Measurements from ENCODE around the gene AMACR.
A peak's percentile ranks its signal among the peaks of the same experiment; 100 is the strongest.

AMACR gene

GRCh38 chr5:33995865-33996264, 12.0 kb downstream of the AMACR start:
- H3K18ac ChIP-seq (ENCODE audit: low read length) = no peak overlapping the region
- H3K27me3 ChIP-seq (ENCODE audit: insufficient read depth, low read length, poor library complexity) = no peaks in the 10 kb centered on the region
- H2BK15ac ChIP-seq (replicated peaks; ENCODE audit: low read depth) = no peak overlapping the region
- H3K79me1 ChIP-seq (ENCODE audit: low read length) = no peaks in the 10 kb centered on the region
- H2BK5ac ChIP-seq (ENCODE audit: low read length) = no peak overlapping the region
- no peak overlapping the region for H4K5ac ChIP-seq (ENCODE audit: low read length)
- H4K8ac ChIP-seq (ENCODE audit: low read depth, low read length) = no peak overlapping the region
- DNase-seq = no peak
- no peak overlapping the region for H2BK120ac ChIP-seq (ENCODE audit: low read depth, low read length)
- WGBS (ENCODE audit: extremely low coverage, insufficient coverage, low lambda C conversion rate) = no CpG with 5 or more reads among the region's 2 CpGs
- H2AK5ac ChIP-seq (ENCODE audit: low read length) = no peak overlapping the region
- H3K4me2 ChIP-seq (ENCODE audit: low read length) = no peak overlapping the region
- H3K4ac ChIP-seq (ENCODE audit: low read depth, low read length) = no peak overlapping the region
- H3K4me3 ChIP-seq (ENCODE audit: low read length) = no peak overlapping the region
- no peaks in the 10 kb centered on the region for H3K79me2 ChIP-seq (ENCODE audit: control insufficient read depth, insufficient read depth, low read length)
- H3K56ac ChIP-seq (ENCODE audit: low read length) = no peak overlapping the region
- H3K27ac ChIP-seq (ENCODE audit: low read depth, low read length) = no peak overlapping the region
- H3K9ac ChIP-seq (ENCODE audit: low read length) = no peak overlapping the region
- no peaks in the 10 kb centered on the region for H3K36me3 ChIP-seq (ENCODE audit: control insufficient read depth, insufficient read depth, low read length)
- H3K23ac ChIP-seq (ENCODE audit: low read length) = no peak overlapping the region
- H3K4me1 ChIP-seq (ENCODE audit: control insufficient read depth, low read depth, low read length) = no peaks in the 10 kb centered on the region

GRCh38 chr5:33994845-33995244, 13.0 kb downstream of the AMACR start:
- Histone ChIP-seq H3K4me2 (ENCODE audit: low read length) (no peak overlapping the region), H3K79me2 (ENCODE audit: control insufficient read depth, insufficient read depth, low read length) (no peaks in the 10 kb centered on the region), H3K4me1 (ENCODE audit: control insufficient read depth, low read depth, low read length) (no peaks in the 10 kb centered on the region), H2AK5ac (ENCODE audit: low read length) (no peak overlapping the region), H4K8ac (ENCODE audit: low read depth, low read length) (no peak overlapping the region), H3K36me3 (ENCODE audit: control insufficient read depth, insufficient read depth, low read length) (no peaks in the 10 kb centered on the region), H3K79me1 (ENCODE audit: low read length) (no peaks in the 10 kb centered on the region), H3K4me3 (ENCODE audit: low read length) (no peak overlapping the region), H2BK15ac (replicated peaks; ENCODE audit: low read depth) (no peak overlapping the region), H3K27ac (ENCODE audit: low read depth, low read length) (no peak overlapping the region), H3K4ac (ENCODE audit: low read depth, low read length) (no peak overlapping the region), H3K9ac (ENCODE audit: low read length) (no peak overlapping the region), H4K5ac (ENCODE audit: low read length) (no peak overlapping the region), H3K27me3 (ENCODE audit: insufficient read depth, low read length, poor library complexity) (no peaks in the 10 kb centered on the region), H3K18ac (ENCODE audit: low read length) (no peak overlapping the region), H2BK5ac (ENCODE audit: low read length) (no peak overlapping the region), H2BK120ac (ENCODE audit: low read depth, low read length) (no peak overlapping the region), H3K56ac (ENCODE audit: low read length) (no peak overlapping the region), H3K23ac (ENCODE audit: low read length) (no peak overlapping the region)
- peak; percentile 25 for DNase-seq
- no CpG with 5 or more reads among the region's 1 CpG for WGBS (ENCODE audit: extremely low coverage, insufficient coverage, low lambda C conversion rate)

DNA sequence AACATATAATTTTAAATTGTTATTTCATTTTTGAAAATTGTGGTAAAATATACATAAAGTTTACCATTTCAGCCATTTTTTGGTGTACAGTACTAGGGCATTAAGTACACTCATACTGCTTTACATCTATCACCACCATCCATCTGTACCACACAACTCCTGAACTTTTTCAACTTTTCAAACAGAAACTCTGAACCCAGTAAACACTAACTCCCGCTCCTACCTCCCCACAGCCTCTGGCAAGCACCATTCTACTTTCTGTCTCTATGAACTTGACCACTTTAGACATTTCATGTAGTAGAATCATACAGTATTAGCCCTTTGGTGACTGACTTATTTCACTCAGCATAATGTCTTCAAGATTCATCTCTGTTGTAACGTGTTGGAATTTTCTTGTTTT, 15.0 kb downstream of the AMACR start:
- Histone ChIP-seq H2BK5ac (ENCODE audit: low read length) (no peak overlapping the region), H4K5ac (ENCODE audit: low read length) (no peak overlapping the region), H3K18ac (ENCODE audit: low read length) (no peak overlapping the region), H3K36me3 (ENCODE audit: control insufficient read depth, insufficient read depth, low read length) (peaks cover 2% of the 10 kb centered on the region), H2AK5ac (ENCODE audit: low read length) (no peak overlapping the region), H2BK120ac (ENCODE audit: low read depth, low read length) (no peak overlapping the region), H3K23ac (ENCODE audit: low read length) (no peak overlapping the region), H2BK15ac (replicated peaks; ENCODE audit: low read depth) (no peak overlapping the region), H4K8ac (ENCODE audit: low read depth, low read length) (no peak overlapping the region), H3K56ac (ENCODE audit: low read length) (no peak overlapping the region), H3K27me3 (ENCODE audit: insufficient read depth, low read length, poor library complexity) (no peaks in the 10 kb centered on the region), H3K4me1 (ENCODE audit: control insufficient read depth, low read depth, low read length) (no peaks in the 10 kb centered on the region), H3K4me3 (ENCODE audit: low read length) (no peak overlapping the region), H3K27ac (ENCODE audit: low read depth, low read length) (no peak overlapping the region), H3K79me2 (ENCODE audit: control insufficient read depth, insufficient read depth, low read length) (no peaks in the 10 kb centered on the region), H3K79me1 (ENCODE audit: low read length) (no peaks in the 10 kb centered on the region), H3K4me2 (ENCODE audit: low read length) (no peak overlapping the region), H3K9ac (ENCODE audit: low read length) (no peak overlapping the region), H3K4ac (ENCODE audit: low read depth, low read length) (no peak overlapping the region)
- no peak for DNase-seq
- WGBS (ENCODE audit: extremely low coverage, insufficient coverage, low lambda C conversion rate) = no CpG with 5 or more reads among the region's 2 CpGs

DNA sequence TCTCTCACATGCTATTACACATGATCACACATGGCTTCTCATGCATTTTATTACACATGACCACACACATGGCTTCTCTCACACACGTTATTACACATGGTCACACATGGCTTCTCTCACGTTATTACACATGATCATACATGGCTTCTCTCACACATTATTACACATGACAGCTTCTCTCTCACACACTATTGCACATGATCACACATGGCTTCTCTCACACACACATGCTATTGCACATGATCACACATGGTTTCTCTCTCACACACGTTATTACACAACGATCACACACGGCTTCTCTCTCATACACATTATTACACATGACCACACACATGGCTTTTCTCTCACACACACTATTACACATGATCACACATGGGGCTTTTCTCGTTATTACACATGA, 22.4 kb downstream of the AMACR start:
- Histone ChIP-seq H3K18ac (ENCODE audit: low read length) (no peak overlapping the region), H3K9ac (ENCODE audit: low read length) (no peak overlapping the region), H3K56ac (ENCODE audit: low read length) (no peak overlapping the region), H3K27me3 (ENCODE audit: insufficient read depth, low read length, poor library complexity) (no peaks in the 10 kb centered on the region), H3K27ac (ENCODE audit: low read depth, low read length) (no peak overlapping the region), H2BK120ac (ENCODE audit: low read depth, low read length) (no peak overlapping the region), H3K36me3 (ENCODE audit: control insufficient read depth, insufficient read depth, low read length) (peaks cover 2% of the 10 kb centered on the region), H3K23ac (ENCODE audit: low read length) (no peak overlapping the region), H4K5ac (ENCODE audit: low read length) (no peak overlapping the region), H3K79me1 (ENCODE audit: low read length) (no peaks in the 10 kb centered on the region), H2AK5ac (ENCODE audit: low read length) (no peak overlapping the region), H3K4me1 (ENCODE audit: control insufficient read depth, low read depth, low read length) (peaks cover 3% of the 10 kb centered on the region), H3K4me2 (ENCODE audit: low read length) (no peak overlapping the region), H2BK15ac (replicated peaks; ENCODE audit: low read depth) (no peak overlapping the region), H4K8ac (ENCODE audit: low read depth, low read length) (no peak overlapping the region), H3K4me3 (ENCODE audit: low read length) (no peak overlapping the region), H3K4ac (ENCODE audit: low read depth, low read length) (no peak overlapping the region), H3K79me2 (ENCODE audit: control insufficient read depth, insufficient read depth, low read length) (no peaks in the 10 kb centered on the region), H2BK5ac (ENCODE audit: low read length) (no peak overlapping the region)
- WGBS (ENCODE audit: extremely low coverage, insufficient coverage, low lambda C conversion rate) = 100% methylated on average over 3 of the region's 6 CpGs
- DNase-seq = no peak

DNA sequence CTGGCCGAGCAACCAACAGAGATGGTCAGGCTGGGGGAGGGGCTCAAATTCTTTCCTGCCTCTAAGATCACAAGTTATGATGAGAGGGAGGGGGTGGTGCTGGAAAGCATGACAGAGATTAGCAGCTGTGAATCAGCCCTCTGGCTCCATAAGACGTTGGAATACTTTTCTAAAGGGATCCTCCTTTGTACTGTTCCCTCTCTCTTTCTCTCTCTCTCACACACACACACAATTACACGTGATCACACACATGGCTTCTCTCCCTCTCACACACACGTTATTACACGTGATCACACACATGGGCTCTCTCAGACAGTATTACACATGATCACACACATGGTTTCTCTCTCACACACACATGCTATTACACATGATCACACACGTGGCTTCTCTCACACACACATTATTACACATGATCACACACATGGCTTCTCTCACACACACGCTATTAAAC, 23.2 kb downstream of the AMACR start, which contains the start of gene SLC45A2:
Gene SLC45A2 (minus strand): TSS at position 23 of the 454 bp plus-strand sequence. CDS start 110 bp downstream, outside the sequence.
- Histone ChIP-seq H3K9ac (ENCODE audit: low read length) (no peak within 1 kb of the TSS), H3K79me1 (ENCODE audit: low read length) (no peaks in the 10 kb centered on the region), H2BK15ac (replicated peaks; ENCODE audit: low read depth) (no peak within 1 kb of the TSS), H3K4ac (ENCODE audit: low read depth, low read length) (no peak within 1 kb of the TSS), H2AK5ac (ENCODE audit: low read length) (no peak within 1 kb of the TSS), H3K4me1 (ENCODE audit: control insufficient read depth, low read depth, low read length) (peaks cover 3% of the 10 kb centered on the region), H3K36me3 (ENCODE audit: control insufficient read depth, insufficient read depth, low read length) (peaks cover 2% of the 10 kb centered on the region), H3K56ac (ENCODE audit: low read length) (no peak within 1 kb of the TSS), H3K4me3 (ENCODE audit: low read length) (no peak within 1 kb of the TSS), H2BK5ac (ENCODE audit: low read length) (no peak within 1 kb of the TSS), H3K18ac (ENCODE audit: low read length) (no peak within 1 kb of the TSS), H3K4me2 (ENCODE audit: low read length) (no peak within 1 kb of the TSS), H4K8ac (ENCODE audit: low read depth, low read length) (no peak within 1 kb of the TSS), H2BK120ac (ENCODE audit: low read depth, low read length) (no peak within 1 kb of the TSS), H3K79me2 (ENCODE audit: control insufficient read depth, insufficient read depth, low read length) (no peaks in the 10 kb centered on the region), H3K23ac (ENCODE audit: low read length) (no peak within 1 kb of the TSS), H3K27me3 (ENCODE audit: insufficient read depth, low read length, poor library complexity) (no peaks in the 10 kb centered on the region), H4K5ac (ENCODE audit: low read length) (no peak within 1 kb of the TSS), H3K27ac (ENCODE audit: low read depth, low read length) (no peak within 1 kb of the TSS)
- DNase-seq = peak; percentile 49
- WGBS (ENCODE audit: extremely low coverage, insufficient coverage, low lambda C conversion rate) = no CpG with 5 or more reads among the region's 7 CpGs

GRCh38 chr5:33984178-33984577, 23.7 kb downstream of the AMACR start:
- peaks cover 3% of the 10 kb centered on the region for H3K4me1 ChIP-seq (ENCODE audit: control insufficient read depth, low read depth, low read length)
- H3K4ac ChIP-seq (ENCODE audit: low read depth, low read length) = no peak overlapping the region
- no peak overlapping the region for H3K4me2 ChIP-seq (ENCODE audit: low read length)
- H3K18ac ChIP-seq (ENCODE audit: low read length) = no peak overlapping the region
- H4K5ac ChIP-seq (ENCODE audit: low read length) = no peak overlapping the region
- H2BK5ac ChIP-seq (ENCODE audit: low read length) = no peak overlapping the region
- H3K23ac ChIP-seq (ENCODE audit: low read length) = no peak overlapping the region
- no CpG with 5 or more reads among the region's 15 CpGs for WGBS (ENCODE audit: extremely low coverage, insufficient coverage, low lambda C conversion rate)
- H3K4me3 ChIP-seq (ENCODE audit: low read length) = no peak overlapping the region
- H2BK120ac ChIP-seq (ENCODE audit: low read depth, low read length) = no peak overlapping the region
- no peak for DNase-seq
- H3K27me3 ChIP-seq (ENCODE audit: insufficient read depth, low read length, poor library complexity) = no peaks in the 10 kb centered on the region
- no peak overlapping the region for H3K56ac ChIP-seq (ENCODE audit: low read length)
- H2AK5ac ChIP-seq (ENCODE audit: low read length) = no peak overlapping the region
- H3K27ac ChIP-seq (ENCODE audit: low read depth, low read length) = no peak overlapping the region
- H3K79me1 ChIP-seq (ENCODE audit: low read length) = no peaks in the 10 kb centered on the region
- no peaks in the 10 kb centered on the region for H3K79me2 ChIP-seq (ENCODE audit: control insufficient read depth, insufficient read depth, low read length)
- H2BK15ac ChIP-seq (replicated peaks; ENCODE audit: low read depth) = no peak overlapping the region
- no peak overlapping the region for H3K9ac ChIP-seq (ENCODE audit: low read length)
- H3K36me3 ChIP-seq (ENCODE audit: control insufficient read depth, insufficient read depth, low read length) = peaks cover 2% of the 10 kb centered on the region
- H4K8ac ChIP-seq (ENCODE audit: low read depth, low read length) = no peak overlapping the region
